Measurements from ENCODE around the gene GLDN. TPM values are rescaled to one million over a fixed set of nuclear protein-coding genes. Genes with fewer than 3 reads are reported as not detected.

The GLDN gene
- total and polyA plus RNA-seq, 10 of the 15 experiments (the other 5 are each of a cell fraction or from before 2014, with no cell fraction given): 0.13 TPM; not detected in 9

DNA sequence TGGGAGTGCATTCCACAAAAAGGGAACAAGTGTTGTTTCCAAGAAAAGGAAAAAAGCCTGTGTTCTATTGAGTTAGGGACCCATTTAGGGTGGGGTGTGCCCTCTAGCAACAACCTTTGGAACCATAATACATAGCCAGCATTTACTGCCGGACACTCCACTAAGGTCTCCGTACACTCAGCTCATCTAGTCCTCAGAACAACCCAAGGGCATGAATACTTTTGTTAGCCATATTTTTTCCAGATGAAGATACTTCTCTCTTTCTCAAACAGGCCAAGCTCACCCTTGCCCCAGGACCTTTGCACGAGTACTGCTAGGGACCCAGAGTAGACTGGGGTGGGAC, 46.2 kb downstream of the GLDN start:
- SMC1A ChIA-PET (ENCODE audit: uncharacterized antibody, unreplicated experiment): no interaction called here
- DNase-seq (ENCODE audit: low read depth, low spot score) (no peak), FAIRE-seq (no peak), ATAC-seq (no peak)
- no peak overlapping the region for H2AFZ ChIP-seq (ENCODE audit: control insufficient read depth, low read depth, low read length)
- in situ Hi-C loops (cut with MboI): no loop called here
- H3K9ac ChIP-seq (ENCODE audit: control insufficient read depth, insufficient read depth, low read length): no peak overlapping the region
- H3K79me2 ChIP-seq (ENCODE audit: control insufficient read depth, insufficient read depth, low read length): no peaks in the 10 kb centered on the region
- no peak for TF ChIP-seq ZNF217 (IDR thresholded peaks at IDR 0.05)
- no peak for TF ChIP-seq USF1 (IDR thresholded peaks at IDR 0.05; ENCODE audit: borderline replicate concordance, extremely low read length, insufficient read depth, low read depth, low read length)
- TF ChIP-seq, protein P1, sequence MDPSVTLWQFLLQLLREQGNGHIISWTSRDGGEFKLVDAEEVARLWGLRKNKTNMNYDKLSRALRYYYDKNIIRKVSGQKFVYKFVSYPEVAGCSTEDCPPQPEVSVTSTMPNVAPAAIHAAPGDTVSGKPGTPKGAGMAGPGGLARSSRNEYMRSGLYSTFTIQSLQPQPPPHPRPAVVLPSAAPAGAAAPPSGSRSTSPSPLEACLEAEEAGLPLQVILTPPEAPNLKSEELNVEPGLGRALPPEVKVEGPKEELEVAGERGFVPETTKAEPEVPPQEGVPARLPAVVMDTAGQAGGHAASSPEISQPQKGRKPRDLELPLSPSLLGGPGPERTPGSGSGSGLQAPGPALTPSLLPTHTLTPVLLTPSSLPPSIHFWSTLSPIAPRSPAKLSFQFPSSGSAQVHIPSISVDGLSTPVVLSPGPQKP (IDR thresholded peaks at IDR 0.05; ENCODE audit: low read depth, low read length): no peak
- no peak for TF ChIP-seq NBN (IDR thresholded peaks at IDR 0.05)
- TF ChIP-seq HCFC1 (IDR thresholded peaks at IDR 0.05; ENCODE audit: low read length): no peak
- no peak for TF ChIP-seq ESRRA (IDR thresholded peaks at IDR 0.05; ENCODE audit: low read length)
- no peak for TF ChIP-seq IKZF2 (IDR thresholded peaks at IDR 0.05)
- TF ChIP-seq CHD1 (IDR thresholded peaks at IDR 0.05; ENCODE audit: low read depth, low read length): no peak
- TF ChIP-seq LARP7 (IDR thresholded peaks at IDR 0.05): no peak
- TF ChIP-seq TCF7 (IDR thresholded peaks at IDR 0.05; ENCODE audit: borderline replicate concordance): no peak
- no peak for TF ChIP-seq PAX5 (IDR thresholded peaks at IDR 0.05; ENCODE audit: borderline replicate concordance, low read depth, low read length)
- TF ChIP-seq EP300 (IDR thresholded peaks at IDR 0.05; ENCODE audit: borderline replicate concordance in 1 of 2, control insufficient read depth in 1 of 2, low read depth in 2 of 2, low read length in 2 of 2): no peak
- TF ChIP-seq RELA (IDR thresholded peaks at IDR 0.05; ENCODE audit: borderline replicate concordance, partially characterized antibody): no peak
- TF ChIP-seq STAT1 (conservative IDR thresholded peaks at IDR 0.05): no peak
- no peak for TF ChIP-seq CEBPZ (IDR thresholded peaks at IDR 0.05; ENCODE audit: low read depth, low read length)
- no peak for TF ChIP-seq RAD51 (IDR thresholded peaks at IDR 0.05)
- TF ChIP-seq, protein P2, sequence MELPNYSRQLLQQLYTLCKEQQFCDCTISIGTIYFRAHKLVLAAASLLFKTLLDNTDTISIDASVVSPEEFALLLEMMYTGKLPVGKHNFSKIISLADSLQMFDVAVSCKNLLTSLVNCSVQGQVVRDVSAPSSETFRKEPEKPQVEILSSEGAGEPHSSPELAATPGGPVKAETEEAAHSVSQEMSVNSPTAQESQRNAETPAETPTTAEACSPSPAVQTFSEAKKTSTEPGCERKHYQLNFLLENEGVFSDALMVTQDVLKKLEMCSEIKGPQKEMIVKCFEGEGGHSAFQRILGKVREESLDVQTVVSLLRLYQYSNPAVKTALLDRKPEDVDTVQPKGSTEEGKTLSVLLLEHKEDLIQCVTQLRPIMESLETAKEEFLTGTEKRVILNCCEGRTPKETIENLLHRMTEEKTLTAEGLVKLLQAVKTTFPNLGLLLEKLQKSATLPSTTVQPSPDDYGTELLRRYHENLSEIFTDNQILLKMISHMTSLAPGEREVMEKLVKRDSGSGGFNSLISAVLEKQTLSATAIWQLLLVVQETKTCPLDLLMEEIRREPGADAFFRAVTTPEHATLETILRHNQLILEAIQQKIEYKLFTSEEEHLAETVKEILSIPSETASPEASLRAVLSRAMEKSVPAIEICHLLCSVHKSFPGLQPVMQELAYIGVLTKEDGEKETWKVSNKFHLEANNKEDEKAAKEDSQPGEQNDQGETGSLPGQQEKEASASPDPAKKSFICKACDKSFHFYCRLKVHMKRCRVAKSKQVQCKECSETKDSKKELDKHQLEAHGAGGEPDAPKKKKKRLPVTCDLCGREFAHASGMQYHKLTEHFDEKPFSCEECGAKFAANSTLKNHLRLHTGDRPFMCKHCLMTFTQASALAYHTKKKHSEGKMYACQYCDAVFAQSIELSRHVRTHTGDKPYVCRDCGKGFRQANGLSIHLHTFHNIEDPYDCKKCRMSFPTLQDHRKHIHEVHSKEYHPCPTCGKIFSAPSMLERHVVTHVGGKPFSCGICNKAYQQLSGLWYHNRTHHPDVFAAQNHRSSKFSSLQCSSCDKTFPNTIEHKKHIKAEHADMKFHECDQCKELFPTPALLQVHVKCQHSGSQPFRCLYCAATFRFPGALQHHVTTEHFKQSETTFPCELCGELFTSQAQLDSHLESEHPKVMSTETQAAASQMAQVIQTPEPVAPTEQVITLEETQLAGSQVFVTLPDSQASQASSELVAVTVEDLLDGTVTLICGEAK (IDR thresholded peaks at IDR 0.05; ENCODE audit: borderline replicate concordance): no peak
- BruUV-seq (replicated peaks): no TSS peak
- 72% methylated on average over 3 of the region's 3 CpGs for WGBS (ENCODE audit: insufficient coverage, insufficient replicate concordance, low lambda C conversion rate, missing lambda C conversion rate)
- no peaks in the 10 kb centered on the region for H3K4me1 ChIP-seq (ENCODE audit: control insufficient read depth, insufficient read depth, low read length)
- RAD21 ChIA-PET (ENCODE audit: unreplicated experiment): no interaction called here
- POLR2A ChIA-PET: no interaction called here
- H4K20me1 ChIP-seq (ENCODE audit: control insufficient read depth, insufficient read depth): no peaks in the 10 kb centered on the region
- H3K9me3 ChIP-seq (replicated peaks; ENCODE audit: control insufficient read depth, insufficient read depth, low read length): no peaks in the 10 kb centered on the region
- H3K27me3 ChIP-seq (replicated peaks in 1 of 2; ENCODE audit: control insufficient read depth in 2 of 2, insufficient read depth in 2 of 2, low read length in 1 of 2): peaks cover 0 to 1% of the 10 kb centered on the region in 2 experiments; a peak in 2 of 4 replicates
- CTCF ChIA-PET: no interaction called here
- intact Hi-C loops (cut with micrococcal nuclease; ENCODE audit: unreplicated experiment): loop anchor here (10.0 kb wide), 1 partner anchor 107 kb away; no protein-coding TSS in a partner anchor
- H3K27ac ChIP-seq (ENCODE audit: control insufficient read depth, insufficient read depth): no peak overlapping the region
- H3K4me3 ChIP-seq: no peak overlapping the region
- no peaks in the 10 kb centered on the region for H3K36me3 ChIP-seq (ENCODE audit: control insufficient read depth in 2 of 2, insufficient read depth in 2 of 2, low read length in 1 of 2)
- H3K4me2 ChIP-seq (ENCODE audit: control insufficient read depth, insufficient read depth): no peak overlapping the region
